H9 (cell line): Measurements from ENCODE around the gene IFI44L. TPM values are rescaled to one million over a fixed set of nuclear protein-coding genes. Genes with fewer than 3 reads are reported as not detected.

Source experiments
- DNase-seq: peaks from one replicate; pipeline ENCODE4 v3.0.0-alpha.2; 2017
- H2AFZ ChIP-seq: one replicate; pipeline ENCODE4 v1.6.1; 2013; ENCODE audit warnings: mild to moderate bottlenecking, low read length, control low read depth, moderate library complexity
- H2AK5ac ChIP-seq: 2 replicates; pipeline ENCODE4 v1.6.1; 2013; ENCODE audit warnings: low read length, control low read depth, mixed read lengths; ENCODE audit not compliant: insufficient read length
- H2BK120ac ChIP-seq: one replicate; pipeline ENCODE4 v1.6.1; 2013; ENCODE audit warnings: low read depth, mild to moderate bottlenecking, low read length, control low read depth, inconsistent platforms; ENCODE audit not compliant: poor library complexity, severe bottlenecking
- H2BK12ac ChIP-seq: 2 replicates; pipeline ENCODE4 v1.6.1; 2013; ENCODE audit warnings: low read length, control low read depth, mixed read lengths, low read depth; ENCODE audit not compliant: insufficient read length
- H2BK15ac ChIP-seq: 2 replicates; pipeline ENCODE4 v1.6.1; 2013; ENCODE audit warnings: low read depth, low read length, control low read depth
- H2BK20ac ChIP-seq: one replicate; pipeline ENCODE4 v1.6.1; 2013; ENCODE audit warnings: low read depth, mild to moderate bottlenecking, low read length, control low read depth, inconsistent platforms; ENCODE audit not compliant: poor library complexity, severe bottlenecking
- H2BK5ac ChIP-seq: 2 replicates; pipeline ENCODE4 v1.6.1; 2013; ENCODE audit warnings: low read length, control low read depth, mixed read lengths; ENCODE audit not compliant: insufficient read length
- H3K14ac ChIP-seq: 2 replicates; pipeline ENCODE4 v1.6.1; 2013; ENCODE audit warnings: low read length, control low read depth; ENCODE audit not compliant: insufficient read depth
- H3K18ac ChIP-seq: 2 replicates; pipeline ENCODE4 v1.6.1; 2013; ENCODE audit warnings: low read depth, mild to moderate bottlenecking, mixed read lengths, low read length, control low read depth; ENCODE audit not compliant: insufficient read length
- H3K23ac ChIP-seq: 2 replicates; pipeline ENCODE4 v1.6.1; 2013; ENCODE audit warnings: low read length, control low read depth, mixed read lengths, low read depth; ENCODE audit not compliant: insufficient read length
- H3K23me2 ChIP-seq: 2 replicates; pipeline ENCODE4 v1.6.1; 2013; ENCODE audit warnings: low read depth, mild to moderate bottlenecking, mixed read lengths, low read length, control low read depth; ENCODE audit not compliant: insufficient read length, poor library complexity, severe bottlenecking
- H3K27ac ChIP-seq: 2 replicates; pipeline ENCODE4 v1.5.1; 2013; ENCODE audit warnings: low read length, control low read depth, mixed read lengths, low read depth; ENCODE audit not compliant: insufficient read length
- H3K27me3 ChIP-seq: 2 replicates; pipeline ENCODE4 v1.6.1; 2013; ENCODE audit warnings: low read length, control low read depth, inconsistent platforms; ENCODE audit not compliant: insufficient read depth
- H3K4ac ChIP-seq: 2 replicates; pipeline ENCODE4 v1.6.1; 2013; ENCODE audit warnings: low read depth, mild to moderate bottlenecking, control low read depth, inconsistent platforms, low read length, moderate library complexity
- H3K4me1 ChIP-seq: 2 replicates; pipeline ENCODE4 v1.6.1; 2013; ENCODE audit warnings: low read length, control low read depth, inconsistent platforms; ENCODE audit not compliant: insufficient read depth
- H3K4me2 ChIP-seq: 2 replicates; pipeline ENCODE4 v1.6.1; 2013; ENCODE audit warnings: low read length, control low read depth, mixed read lengths; ENCODE audit not compliant: insufficient read length, insufficient read depth
- H3K56ac ChIP-seq: 2 replicates; pipeline ENCODE4 v1.6.1; 2013; ENCODE audit warnings: low read depth, mild to moderate bottlenecking, mixed read lengths, low read length, control low read depth; ENCODE audit not compliant: insufficient read length
- H3K79me1 ChIP-seq: 2 replicates; pipeline ENCODE4 v1.6.1; 2013; ENCODE audit warnings: low read depth, mild to moderate bottlenecking, moderate library complexity, low read length, control low read depth, inconsistent platforms; ENCODE audit not compliant: insufficient read depth, poor library complexity, severe bottlenecking
- H3K79me2 ChIP-seq: 2 replicates; pipeline ENCODE4 v1.6.1; 2013; ENCODE audit warnings: low read length, control low read depth, inconsistent platforms; ENCODE audit not compliant: insufficient read depth
- H3K9ac ChIP-seq: 2 replicates; pipeline ENCODE4 v1.6.1; 2013; ENCODE audit warnings: low read length, control low read depth, mixed read lengths; ENCODE audit not compliant: insufficient read length; ENCODE audit errors: extremely low read depth
- H3K9me3 ChIP-seq: one replicate; pipeline ENCODE4 v1.6.1; 2013; ENCODE audit warnings: low read depth, low read length, inconsistent platforms; ENCODE audit not compliant: control insufficient read depth
- H3T11ph ChIP-seq: one replicate; pipeline ENCODE4 v1.6.1; 2013; ENCODE audit warnings: mild to moderate bottlenecking, low read length, control low read depth, inconsistent platforms
- H4K20me1 ChIP-seq: one replicate; pipeline ENCODE4 v1.6.1; 2013; ENCODE audit not compliant: control insufficient read depth, insufficient read length, insufficient read depth
- H4K5ac ChIP-seq: 2 replicates; pipeline ENCODE4 v1.6.1; 2013; ENCODE audit warnings: low read depth, mild to moderate bottlenecking, mixed read lengths, low read length, control low read depth; ENCODE audit not compliant: insufficient read length
- H4K8ac ChIP-seq: replicated peaks from 2 replicates; pipeline ENCODE4 v1.6.1; 2013; ENCODE audit warnings: low read length, control low read depth, mixed read lengths, low read depth; ENCODE audit not compliant: insufficient read length
- H4K91ac ChIP-seq: 2 replicates; pipeline ENCODE4 v1.6.1; 2013; ENCODE audit warnings: low read depth, mild to moderate bottlenecking, moderate library complexity, mixed read lengths, low read length, control low read depth; ENCODE audit not compliant: insufficient read length
- H3K27ac Mint-ChIP-seq, 3 experiments: 2 replicates in 2 of 3; 3 replicates in 1 of 3; pipeline ENCODE4 v1.8.0; 2020 to 2021; ENCODE audit warnings: mixed read lengths in 3 of 3, mild to moderate bottlenecking in 1 of 3, moderate library complexity in 1 of 3
- H3K27me3 Mint-ChIP-seq: 2 replicates; pipeline ENCODE4 v1.8.0; 2021; ENCODE audit warnings: low read depth, mild to moderate bottlenecking, moderate library complexity, mixed read lengths
- H3K36me3 Mint-ChIP-seq, 3 experiments: 2 replicates in 2 of 3; 3 replicates in 1 of 3; pipeline ENCODE4 v1.8.0; 2020 to 2021; ENCODE audit warnings: low read depth in 3 of 3, mixed read lengths in 3 of 3; ENCODE audit not compliant: insufficient read depth in 1 of 3
- H3K4me1 Mint-ChIP-seq, 2 experiments: 2 replicates each; pipeline ENCODE4 v1.8.0; 2020; ENCODE audit warnings: mixed read lengths in 2 of 2
- H3K4me3 Mint-ChIP-seq, 2 experiments: 2 replicates in 1 of 2; 3 replicates in 1 of 2; pipeline ENCODE4 v1.8.0; 2020 to 2021; ENCODE audit warnings: mild to moderate bottlenecking in 2 of 2, mixed read lengths in 2 of 2, moderate library complexity in 1 of 2
- H3K9me3 Mint-ChIP-seq, 2 experiments: 2 replicates in 1 of 2; 3 replicates in 1 of 2; pipeline ENCODE4 v1.8.0; 2020; ENCODE audit warnings: mild to moderate bottlenecking in 2 of 2, mixed read lengths in 2 of 2, moderate library complexity in 1 of 2
- CTCF ChIP-seq: fragments of 200-600 bp; sonication (generic); conservative IDR thresholded peaks from 3 replicates; pipeline ENCODE4 v1.8.0; 2021; ENCODE audit warnings: antibody characterized with exemption, mild to moderate bottlenecking
- WGBS: extraction: QIAGEN DNeasy Blood & Tissue Kit; methylation state at CpG from one replicate; pipeline ENCODE4 v1.1.7; 2013; ENCODE audit warnings: missing lambda C conversion rate, low lambda C conversion rate, mixed read lengths; ENCODE audit not compliant: insufficient read length; ENCODE audit errors: extremely low coverage; 5-methylcytosine and 5-hydroxymethylcytosine counted together
- total RNA-seq: library from RNA; stranded (reverse); gene quantifications from 2 replicates; pipeline ENCODE4 v1.2.1, GENCODE V29; 2021

IFI44L gene
- total RNA-seq, 1 experiment from 2014 or later = not detected

GRCh38 chr1:78606274-78606673 is 14.0 kb upstream of the IFI44L start:
- H4K5ac ChIP-seq = no peak overlapping the region
- H2AFZ ChIP-seq = no peak overlapping the region
- H3K4me2 ChIP-seq = no peak overlapping the region
- Mint-ChIP-seq H3K27ac (no peak overlapping the region), H3K4me3 (no peak overlapping the region), H3K9me3 (no peaks in the 10 kb centered on the region; a peak in 1 of 5 replicates), H3K4me1 (no peaks in the 10 kb centered on the region; a peak in 1 of 4 replicates), H3K36me3 (no peaks in the 10 kb centered on the region), H3K27me3 (peaks cover 17% of the 10 kb centered on the region)
- H3K4ac ChIP-seq = no peak overlapping the region
- H2BK5ac ChIP-seq = no peak overlapping the region
- no peak overlapping the region for H3K23ac ChIP-seq
- no peak for TF ChIP-seq CTCF
- WGBS = no CpG with 5 or more reads among the region's 2 CpGs
- no peak overlapping the region for H3K27ac ChIP-seq
- no peaks in the 10 kb centered on the region for H3K4me1 ChIP-seq
- no peak overlapping the region for H4K91ac ChIP-seq
- no peaks in the 10 kb centered on the region for H4K20me1 ChIP-seq
- H3K79me1 ChIP-seq = no peaks in the 10 kb centered on the region
- no peak overlapping the region for H2BK15ac ChIP-seq
- no peak overlapping the region for H3K18ac ChIP-seq
- no peak overlapping the region for H3K9ac ChIP-seq
- no peak overlapping the region for H2BK12ac ChIP-seq
- DNase-seq = no peak
- no peak overlapping the region for H3T11ph ChIP-seq
- no peak overlapping the region for H2BK120ac ChIP-seq
- H2AK5ac ChIP-seq = no peak overlapping the region
- no peak overlapping the region for H2BK20ac ChIP-seq
- H3K56ac ChIP-seq = no peak overlapping the region
- H3K23me2 ChIP-seq = no peaks in the 10 kb centered on the region
- no peak overlapping the region for H3K14ac ChIP-seq
- H3K79me2 ChIP-seq = no peaks in the 10 kb centered on the region
- no peaks in the 10 kb centered on the region for H3K9me3 ChIP-seq
- no peaks in the 10 kb centered on the region for H3K27me3 ChIP-seq
- H4K8ac ChIP-seq = no peak overlapping the region
